HL-60 (cell line): Measurements from ENCODE around the gene FASN.

Source experiments
- CTCF ChIP-seq: IDR thresholded peaks from one replicate; pipeline ENCODE4 v1.5.1; 2011; ENCODE audit warnings: low read length, control low read depth, inconsistent platforms; ENCODE audit not compliant: insufficient read depth
- GABPA ChIP-seq: IDR thresholded peaks from 2 replicates; pipeline ENCODE4 v1.6.1; 2012; ENCODE audit warnings: low read depth
- POLR2AphosphoS5 ChIP-seq: IDR thresholded peaks from 2 replicates; pipeline ENCODE4 v1.6.1; 2012; ENCODE audit warnings: low read depth
- REST ChIP-seq: IDR thresholded peaks from 2 replicates; pipeline ENCODE4 v1.6.1; 2012; ENCODE audit warnings: low read depth; ENCODE audit not compliant: insufficient replicate concordance

DNA sequence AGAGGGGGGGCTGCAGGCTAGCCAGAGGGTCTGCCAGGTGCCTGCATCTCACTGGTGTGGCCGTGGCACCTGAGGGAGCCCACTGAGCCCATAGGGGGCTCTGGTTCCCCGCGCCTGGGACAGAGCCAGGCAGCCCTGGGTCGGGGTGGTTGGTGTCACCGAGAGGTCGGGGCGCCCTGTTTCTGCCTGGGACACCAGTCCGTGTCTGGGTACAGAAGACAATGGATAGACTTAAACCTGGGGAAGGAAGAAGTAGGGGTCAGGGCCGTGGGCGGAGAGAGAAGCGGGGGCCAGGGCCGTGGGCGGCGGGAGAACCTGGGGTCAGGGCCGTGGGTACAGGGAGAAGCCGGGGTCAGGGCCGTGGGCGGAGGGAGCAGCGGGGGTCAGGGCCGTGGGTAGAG, 49.5 kb downstream of the FASN start:
- TF ChIP-seq CTCF (no peak), REST (no peak), POLR2AphosphoS5 (no peak), GABPA (no peak)
